ENCODE measurements around the gene CPM.

DNA sequence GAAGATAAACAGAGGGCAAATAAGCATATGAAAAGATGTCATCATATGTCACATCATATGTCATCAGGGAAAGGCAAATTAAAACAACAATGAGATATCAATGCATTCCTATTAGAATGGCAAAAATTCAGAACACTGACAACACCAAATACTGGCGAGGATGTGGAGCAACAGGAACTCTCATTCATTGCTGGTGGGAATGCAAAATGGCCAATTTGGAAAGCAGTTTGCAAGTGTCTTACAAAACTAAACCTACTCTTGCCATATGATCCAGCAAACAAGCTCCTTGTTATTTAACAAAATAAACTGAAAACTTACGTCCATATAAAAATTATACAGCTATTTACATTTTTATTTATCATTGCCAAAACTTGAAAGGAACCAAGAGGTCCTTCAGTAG, 32.7 kb downstream of the CPM start:
- TF ChIP-seq, protein P1, sequence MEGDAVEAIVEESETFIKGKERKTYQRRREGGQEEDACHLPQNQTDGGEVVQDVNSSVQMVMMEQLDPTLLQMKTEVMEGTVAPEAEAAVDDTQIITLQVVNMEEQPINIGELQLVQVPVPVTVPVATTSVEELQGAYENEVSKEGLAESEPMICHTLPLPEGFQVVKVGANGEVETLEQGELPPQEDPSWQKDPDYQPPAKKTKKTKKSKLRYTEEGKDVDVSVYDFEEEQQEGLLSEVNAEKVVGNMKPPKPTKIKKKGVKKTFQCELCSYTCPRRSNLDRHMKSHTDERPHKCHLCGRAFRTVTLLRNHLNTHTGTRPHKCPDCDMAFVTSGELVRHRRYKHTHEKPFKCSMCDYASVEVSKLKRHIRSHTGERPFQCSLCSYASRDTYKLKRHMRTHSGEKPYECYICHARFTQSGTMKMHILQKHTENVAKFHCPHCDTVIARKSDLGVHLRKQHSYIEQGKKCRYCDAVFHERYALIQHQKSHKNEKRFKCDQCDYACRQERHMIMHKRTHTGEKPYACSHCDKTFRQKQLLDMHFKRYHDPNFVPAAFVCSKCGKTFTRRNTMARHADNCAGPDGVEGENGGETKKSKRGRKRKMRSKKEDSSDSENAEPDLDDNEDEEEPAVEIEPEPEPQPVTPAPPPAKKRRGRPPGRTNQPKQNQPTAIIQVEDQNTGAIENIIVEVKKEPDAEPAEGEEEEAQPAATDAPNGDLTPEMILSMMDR (IDR thresholded peaks at IDR 0.05): no peak
- TF ChIP-seq ZFX (IDR thresholded peaks at IDR 0.05; ENCODE audit: borderline replicate concordance): no peak

Measured in 22Rv1 (cell line).